Measurements from ENCODE around the gene FATE1. TPM values are rescaled to one million over a fixed set of nuclear protein-coding genes. Genes with fewer than 3 reads are reported as not detected.

Gene FATE1
- total RNA-seq, 4 donors from 2014 or later, result not detected

- ATAC-seq (ENCODE audit: low FRiP score) (no peak), DNase-seq (ENCODE audit: low spot score) (no peak)
- no peak for TF ChIP-seq CTCF (IDR thresholded peaks at IDR 0.05)
Measured at GRCh38 chrX:151741606-151742005, 25.8 kb downstream of the FATE1 start.

- no peak for TF ChIP-seq CTCF (IDR thresholded peaks at IDR 0.05)
- DNase-seq (ENCODE audit: low spot score) (no peak), ATAC-seq (ENCODE audit: low FRiP score) (no peak)
Measured at GRCh38 chrX:151742311-151742710, 26.5 kb downstream of the FATE1 start.

GRCh38 chrX:151743651-151744470, 28.0 kb downstream of the FATE1 start:
- DNase-seq (ENCODE audit: low spot score), result no peak
- TF ChIP-seq CTCF (IDR thresholded peaks at IDR 0.05), result no peak
- no peak for ATAC-seq (ENCODE audit: low FRiP score)

- no peak for DNase-seq (ENCODE audit: low spot score)
- TF ChIP-seq CTCF (IDR thresholded peaks at IDR 0.05), result no peak
- no peak for ATAC-seq (ENCODE audit: low FRiP score)
Measured at GRCh38 chrX:151745651-151746050, 29.8 kb downstream of the FATE1 start.

GRCh38 chrX:151746502-151746901, 30.7 kb downstream of the FATE1 start:
- no peak for TF ChIP-seq CTCF (IDR thresholded peaks at IDR 0.05)
- ATAC-seq (ENCODE audit: low FRiP score) (no peak), DNase-seq (ENCODE audit: low spot score) (no peak)

- ATAC-seq (ENCODE audit: low FRiP score) (no peak), DNase-seq (ENCODE audit: low spot score) (no peak)
- TF ChIP-seq CTCF (IDR thresholded peaks at IDR 0.05), result no peak
Measured at GRCh38 chrX:151750511-151750910, 34.7 kb downstream of the FATE1 start.

- TF ChIP-seq CTCF (IDR thresholded peaks at IDR 0.05), result no peak
- DNase-seq (ENCODE audit: low spot score) (no peak), ATAC-seq (ENCODE audit: low FRiP score) (no peak)
Measured at GRCh38 chrX:151752847-151753246, 37.0 kb downstream of the FATE1 start.
